Caco-2 (cell line): ENCODE data around the gene ZNF408. TPM values are rescaled to one million over a fixed set of nuclear protein-coding genes. Genes with fewer than 3 reads are reported as not detected.

ENCODE experiments used
- BruUV-seq: library from RNA; stranded (reverse); fragments of 400-500 nt; replicated peaks from 2 replicates; lab custom pipeline; 2021; lab: Mats Ljungman, UMichigan
- CTCF ChIA-PET: fragments of 300-600 bp; sonication (Branson Sonifier 250); formaldehyde crosslinking; loops from one replicate; lab custom pipeline; 2022; ENCODE audit warnings: antibody characterized with exemption; lab: Charles Lee
- POLR2A ChIA-PET: fragments of 300-600 bp; sonication (Branson Sonifier 250); formaldehyde crosslinking; loops from one replicate; lab custom pipeline; 2022; ENCODE audit warnings: antibody characterized with exemption; lab: Charles Lee
- DNase-seq, 2 experiments: peaks; one replicate each; pipeline versions ENCODE4 v3.0.0 to v3.0.0-alpha.2; 2020 to 2022
- H3K27me3 ChIP-seq: replicated peaks from 2 replicates; pipeline ENCODE4 v1.6.0; 2011; ENCODE audit warnings: low read length; ENCODE audit not compliant: control insufficient read depth, insufficient read depth
- H3K36me3 ChIP-seq: 2 replicates; pipeline ENCODE4 v1.5.1; 2011; ENCODE audit warnings: low read length; ENCODE audit not compliant: control insufficient read depth, insufficient read depth
- H3K4me1 ChIP-seq: fragments of 250-450 bp; sonication (Bioruptor Pico); 2 replicates; pipeline ENCODE4 v1.5.1; 2020; ENCODE audit warnings: mild to moderate bottlenecking
- H3K4me3 ChIP-seq: 2 replicates; pipeline ENCODE4 v1.5.1; 2011; ENCODE audit warnings: low read depth, mild to moderate bottlenecking, control low read depth, low read length
- H3K9me3 ChIP-seq: fragments of 250-450 bp; sonication (Bioruptor Pico); 2 replicates; pipeline ENCODE4 v1.5.1; 2020; ENCODE audit warnings: mild to moderate bottlenecking, moderate library complexity
- H3K27ac Mint-ChIP-seq: one replicate; pipeline ENCODE4 v1.8.0; 2022; ENCODE audit warnings: mixed read lengths; ENCODE audit not compliant: unreplicated experiment
- H3K27me3 Mint-ChIP-seq: one replicate; pipeline ENCODE4 v1.8.0; 2022; ENCODE audit warnings: mixed read lengths; ENCODE audit not compliant: insufficient read depth, unreplicated experiment
- H3K36me3 Mint-ChIP-seq: one replicate; pipeline ENCODE4 v1.8.0; 2022; ENCODE audit warnings: mild to moderate bottlenecking, mixed read lengths; ENCODE audit not compliant: insufficient read depth, unreplicated experiment
- H3K4me1 Mint-ChIP-seq: one replicate; pipeline ENCODE4 v1.8.0; 2022; ENCODE audit warnings: low read depth, mixed read lengths; ENCODE audit not compliant: unreplicated experiment
- H3K4me3 Mint-ChIP-seq: one replicate; pipeline ENCODE4 v1.8.0; 2022; ENCODE audit warnings: mild to moderate bottlenecking, moderate library complexity, mixed read lengths; ENCODE audit not compliant: unreplicated experiment
- H3K9me3 Mint-ChIP-seq: one replicate; pipeline ENCODE4 v1.8.0; 2022; ENCODE audit warnings: mixed read lengths; ENCODE audit not compliant: unreplicated experiment
- CTCF ChIP-seq, 2 experiments: fragments of 200-600 bp in 1 of 2; IDR thresholded peaks; 1 replicate in 1 of 2; 2 replicates in 1 of 2; pipeline versions ENCODE4 v1.5.1 to v1.8.0; 2011 to 2022; ENCODE audit warnings: antibody characterized with exemption in 1 of 2, control low read depth in 1 of 2, inconsistent platforms in 1 of 2, low read depth in 1 of 2, low read length in 1 of 2, mild to moderate bottlenecking in 1 of 2, moderate library complexity in 1 of 2; ENCODE audit not compliant: insufficient read depth in 1 of 2, severe bottlenecking in 1 of 2, unreplicated experiment in 1 of 2
- intact Hi-C: fragments of 100-400 bp; cut with micrococcal nuclease; formaldehyde crosslinking; loops from one replicate; pipeline ENCODE4 v1.10.0; 2022; ENCODE audit not compliant: unreplicated experiment
- total RNA-seq: library from RNA; stranded (reverse); gene quantifications from 2 replicates; pipeline ENCODE4 v1.2.3, GENCODE V29; 2022

The ZNF408 gene
- total RNA-seq, 1 experiment from 2014 or later: 23.3 TPM

- H3K4me1 Mint-ChIP-seq: no peaks in the 10 kb centered on the region
- no peak overlapping the region for H3K4me3 Mint-ChIP-seq
- no peak overlapping the region for H3K27ac Mint-ChIP-seq
- CTCF ChIA-PET: interaction anchor here (0.6 kb wide), 1 partner anchor 485 kb away, joined by 3 read pairs; the partner anchor contains the start of gene DDB2
- no peak for TF ChIP-seq CTCF (IDR thresholded peaks at IDR 0.05; ENCODE audit: insufficient read depth in 1 of 2, low read depth in 1 of 2, low read length in 1 of 2, severe bottlenecking in 1 of 2, unreplicated experiment in 1 of 2)
- H3K4me1 ChIP-seq: no peaks in the 10 kb centered on the region
- H3K36me3 Mint-ChIP-seq: peaks cover 11% of the 10 kb centered on the region
- H3K36me3 ChIP-seq: peaks cover 7% of the 10 kb centered on the region
- DNase-seq: no peak
- H3K9me3 Mint-ChIP-seq: no peaks in the 10 kb centered on the region
- no TSS peak for BruUV-seq
- H3K27me3 Mint-ChIP-seq: no peaks in the 10 kb centered on the region
- H3K4me3 ChIP-seq: no peak overlapping the region
- intact Hi-C loops: no loop called here
- H3K27me3 ChIP-seq: no peaks in the 10 kb centered on the region
- no peaks in the 10 kb centered on the region for H3K9me3 ChIP-seq
- POLR2A ChIA-PET: no interaction called here
Measured at GRCh38 chr11:46729110-46730027, 28.5 kb downstream of the ZNF408 start.

DNA sequence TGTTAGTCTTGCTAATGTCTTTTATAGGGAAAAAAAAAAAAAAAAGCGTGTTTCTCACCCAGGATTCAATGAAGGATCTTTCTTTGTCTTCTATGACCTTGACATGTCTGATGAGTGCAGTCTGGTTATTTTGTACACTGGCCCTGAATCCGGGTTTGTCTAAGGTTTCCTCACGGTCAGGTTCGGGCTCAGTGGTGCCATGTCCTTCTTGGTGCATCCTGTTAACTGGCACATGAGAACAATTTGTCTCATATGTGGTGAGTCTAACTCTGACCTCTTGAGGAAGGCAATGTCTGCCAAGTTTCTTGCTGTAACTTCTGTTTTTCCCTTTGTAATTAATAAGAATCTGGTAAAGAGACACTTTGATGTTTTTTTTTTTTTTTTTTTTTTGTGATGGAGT lies 30.7 kb downstream of the ZNF408 start:
- H3K36me3 Mint-ChIP-seq: peaks cover 15% of the 10 kb centered on the region
- no peaks in the 10 kb centered on the region for H3K9me3 Mint-ChIP-seq
- no peaks in the 10 kb centered on the region for H3K4me1 ChIP-seq
- peaks cover 5% of the 10 kb centered on the region for H3K36me3 ChIP-seq
- H3K27ac Mint-ChIP-seq: no peak overlapping the region
- DNase-seq: no peak
- no peaks in the 10 kb centered on the region for H3K4me1 Mint-ChIP-seq
- CTCF ChIA-PET: no interaction called here
- intact Hi-C loops: no loop called here
- H3K4me3 Mint-ChIP-seq: no peak overlapping the region
- H3K27me3 Mint-ChIP-seq: no peaks in the 10 kb centered on the region
- H3K9me3 ChIP-seq: no peaks in the 10 kb centered on the region
- no peaks in the 10 kb centered on the region for H3K27me3 ChIP-seq
- no peak overlapping the region for H3K4me3 ChIP-seq
- POLR2A ChIA-PET: no interaction called here
- BruUV-seq: no TSS peak
- TF ChIP-seq CTCF (IDR thresholded peaks at IDR 0.05; ENCODE audit: insufficient read depth in 1 of 2, low read depth in 1 of 2, low read length in 1 of 2, severe bottlenecking in 1 of 2, unreplicated experiment in 1 of 2): no peak

- Mint-ChIP-seq H3K36me3 (peaks cover 30% of the 10 kb centered on the region), H3K27ac (no peak overlapping the region), H3K4me1 (no peaks in the 10 kb centered on the region), H3K4me3 (no peak overlapping the region), H3K27me3 (no peaks in the 10 kb centered on the region), H3K9me3 (no peaks in the 10 kb centered on the region)
- Histone ChIP-seq H3K36me3 (peaks cover 4% of the 10 kb centered on the region), H3K4me3 (no peak overlapping the region), H3K9me3 (no peaks in the 10 kb centered on the region), H3K27me3 (no peaks in the 10 kb centered on the region), H3K4me1 (no peaks in the 10 kb centered on the region)
- CTCF ChIA-PET: no interaction called here
- no TSS peak for BruUV-seq
- TF ChIP-seq CTCF (IDR thresholded peaks at IDR 0.05; ENCODE audit: insufficient read depth in 1 of 2, low read depth in 1 of 2, low read length in 1 of 2, severe bottlenecking in 1 of 2, unreplicated experiment in 1 of 2): no peak
- intact Hi-C loops: no loop called here
- no peak for DNase-seq
- POLR2A ChIA-PET: no interaction called here
Measured at GRCh38 chr11:46733234-46733633, 32.4 kb downstream of the ZNF408 start.
